SIG-M5 treated with dmso at 0.1 percent for 504 hours (cell line): ENCODE measurements around the gene PHF3.

Source experiments
- DNase-seq: peaks from one replicate; lab custom pipeline; 2025; ENCODE audit not compliant: unreplicated experiment; lab: John Stamatoyannopoulos, UW

Gene PHF3

DNA sequence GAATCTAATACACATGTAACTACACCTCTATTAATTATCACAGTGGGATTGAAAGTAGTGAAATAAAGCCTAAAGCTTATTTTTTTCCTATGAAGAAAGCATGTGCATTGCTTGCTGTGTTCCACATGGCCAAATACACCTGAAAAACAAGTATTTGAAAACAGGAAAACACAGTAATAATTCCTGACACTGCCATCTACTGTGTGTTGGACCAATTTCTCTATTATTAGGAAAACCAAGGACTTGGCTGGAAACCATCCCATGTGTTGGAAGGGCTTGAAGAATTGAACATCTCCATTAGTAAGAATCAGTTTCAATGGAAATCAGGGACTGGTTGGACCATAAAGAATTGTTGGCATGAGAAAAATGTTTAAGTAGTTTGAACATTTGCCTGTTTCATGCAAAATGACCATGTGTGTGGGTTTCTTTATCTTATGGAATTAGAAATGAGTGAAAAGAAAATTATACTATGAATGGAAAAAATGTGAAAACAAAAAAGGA, 124.1 kb downstream of the PHF3 start:
- DNase-seq: no peak

DNA sequence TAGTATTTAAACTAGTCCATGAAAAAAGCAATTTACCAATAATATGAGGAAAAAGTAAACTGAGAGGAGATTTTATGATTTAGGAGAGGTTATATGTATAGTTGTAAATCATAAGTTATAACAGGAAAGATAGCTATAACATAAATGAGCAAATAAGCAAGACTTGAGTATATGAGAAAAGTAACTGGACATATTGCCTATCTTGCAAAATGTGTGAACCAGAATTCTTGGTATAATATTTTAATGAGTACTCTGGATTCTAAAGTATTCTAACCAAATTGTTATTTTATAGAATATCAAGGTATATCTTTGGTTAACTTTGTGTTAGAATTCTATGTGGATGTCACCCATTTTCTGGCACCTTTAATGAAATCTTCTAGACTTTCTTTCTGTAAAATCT, 124.6 kb downstream of the PHF3 start:
- no peak for DNase-seq

DNA sequence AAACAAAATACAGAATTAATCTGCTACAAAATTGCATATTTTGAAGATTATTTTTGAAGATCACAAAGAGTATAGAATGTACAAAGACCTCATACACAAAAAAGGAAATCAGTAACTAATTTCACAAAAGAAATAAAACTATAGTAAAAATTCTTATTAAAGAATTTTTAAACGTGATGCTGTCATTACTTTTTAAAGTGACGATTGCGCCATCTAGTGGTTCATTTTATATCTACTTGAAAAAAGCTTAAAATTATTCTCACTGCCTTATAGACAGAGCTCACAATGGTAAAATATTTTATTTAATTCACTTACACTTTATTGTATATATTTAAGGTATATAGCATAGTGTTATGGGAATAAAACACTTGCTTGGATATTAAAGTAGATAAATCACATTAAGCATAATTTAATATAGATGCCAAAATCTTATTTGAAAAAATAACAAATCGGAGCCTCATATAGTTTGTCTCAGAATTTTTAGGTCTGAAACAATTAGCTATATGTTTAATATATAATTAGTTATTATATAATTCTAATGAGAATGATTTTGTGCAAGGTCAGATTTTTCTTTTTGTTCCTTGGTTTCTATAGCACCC, 128.8 kb downstream of the PHF3 start:
- DNase-seq: peak; percentile 57
